H9 (cell line): Measurements from ENCODE around the gene TMEM185B. TPM values are rescaled to one million over a fixed set of nuclear protein-coding genes. Genes with fewer than 3 reads are reported as not detected.

ENCODE experiments used
- DNase-seq: peaks from one replicate; pipeline ENCODE4 v3.0.0-alpha.2; 2017
- H2AFZ ChIP-seq: one replicate; pipeline ENCODE4 v1.6.1; 2013; ENCODE audit warnings: mild to moderate bottlenecking, low read length, control low read depth, moderate library complexity
- H2AK5ac ChIP-seq: 2 replicates; pipeline ENCODE4 v1.6.1; 2013; ENCODE audit warnings: low read length, control low read depth, mixed read lengths; ENCODE audit not compliant: insufficient read length
- H2BK120ac ChIP-seq: one replicate; pipeline ENCODE4 v1.6.1; 2013; ENCODE audit warnings: low read depth, mild to moderate bottlenecking, low read length, control low read depth, inconsistent platforms; ENCODE audit not compliant: poor library complexity, severe bottlenecking
- H2BK12ac ChIP-seq: 2 replicates; pipeline ENCODE4 v1.6.1; 2013; ENCODE audit warnings: low read length, control low read depth, mixed read lengths, low read depth; ENCODE audit not compliant: insufficient read length
- H2BK15ac ChIP-seq: 2 replicates; pipeline ENCODE4 v1.6.1; 2013; ENCODE audit warnings: low read depth, low read length, control low read depth
- H2BK20ac ChIP-seq: one replicate; pipeline ENCODE4 v1.6.1; 2013; ENCODE audit warnings: low read depth, mild to moderate bottlenecking, low read length, control low read depth, inconsistent platforms; ENCODE audit not compliant: poor library complexity, severe bottlenecking
- H2BK5ac ChIP-seq: 2 replicates; pipeline ENCODE4 v1.6.1; 2013; ENCODE audit warnings: low read length, control low read depth, mixed read lengths; ENCODE audit not compliant: insufficient read length
- H3K14ac ChIP-seq: 2 replicates; pipeline ENCODE4 v1.6.1; 2013; ENCODE audit warnings: low read length, control low read depth; ENCODE audit not compliant: insufficient read depth
- H3K18ac ChIP-seq: 2 replicates; pipeline ENCODE4 v1.6.1; 2013; ENCODE audit warnings: low read depth, mild to moderate bottlenecking, mixed read lengths, low read length, control low read depth; ENCODE audit not compliant: insufficient read length
- H3K23ac ChIP-seq: 2 replicates; pipeline ENCODE4 v1.6.1; 2013; ENCODE audit warnings: low read length, control low read depth, mixed read lengths, low read depth; ENCODE audit not compliant: insufficient read length
- H3K23me2 ChIP-seq: 2 replicates; pipeline ENCODE4 v1.6.1; 2013; ENCODE audit warnings: low read depth, mild to moderate bottlenecking, mixed read lengths, low read length, control low read depth; ENCODE audit not compliant: insufficient read length, poor library complexity, severe bottlenecking
- H3K27ac ChIP-seq: 2 replicates; pipeline ENCODE4 v1.5.1; 2013; ENCODE audit warnings: low read length, control low read depth, mixed read lengths, low read depth; ENCODE audit not compliant: insufficient read length
- H3K27me3 ChIP-seq: 2 replicates; pipeline ENCODE4 v1.6.1; 2013; ENCODE audit warnings: low read length, control low read depth, inconsistent platforms; ENCODE audit not compliant: insufficient read depth
- H3K4ac ChIP-seq: 2 replicates; pipeline ENCODE4 v1.6.1; 2013; ENCODE audit warnings: low read depth, mild to moderate bottlenecking, control low read depth, inconsistent platforms, low read length, moderate library complexity
- H3K4me1 ChIP-seq: 2 replicates; pipeline ENCODE4 v1.6.1; 2013; ENCODE audit warnings: low read length, control low read depth, inconsistent platforms; ENCODE audit not compliant: insufficient read depth
- H3K4me2 ChIP-seq: 2 replicates; pipeline ENCODE4 v1.6.1; 2013; ENCODE audit warnings: low read length, control low read depth, mixed read lengths; ENCODE audit not compliant: insufficient read length, insufficient read depth
- H3K56ac ChIP-seq: 2 replicates; pipeline ENCODE4 v1.6.1; 2013; ENCODE audit warnings: low read depth, mild to moderate bottlenecking, mixed read lengths, low read length, control low read depth; ENCODE audit not compliant: insufficient read length
- H3K79me1 ChIP-seq: 2 replicates; pipeline ENCODE4 v1.6.1; 2013; ENCODE audit warnings: low read depth, mild to moderate bottlenecking, moderate library complexity, low read length, control low read depth, inconsistent platforms; ENCODE audit not compliant: insufficient read depth, poor library complexity, severe bottlenecking
- H3K79me2 ChIP-seq: 2 replicates; pipeline ENCODE4 v1.6.1; 2013; ENCODE audit warnings: low read length, control low read depth, inconsistent platforms; ENCODE audit not compliant: insufficient read depth
- H3K9ac ChIP-seq: 2 replicates; pipeline ENCODE4 v1.6.1; 2013; ENCODE audit warnings: low read length, control low read depth, mixed read lengths; ENCODE audit not compliant: insufficient read length; ENCODE audit errors: extremely low read depth
- H3K9me3 ChIP-seq: one replicate; pipeline ENCODE4 v1.6.1; 2013; ENCODE audit warnings: low read depth, low read length, inconsistent platforms; ENCODE audit not compliant: control insufficient read depth
- H3T11ph ChIP-seq: one replicate; pipeline ENCODE4 v1.6.1; 2013; ENCODE audit warnings: mild to moderate bottlenecking, low read length, control low read depth, inconsistent platforms
- H4K20me1 ChIP-seq: one replicate; pipeline ENCODE4 v1.6.1; 2013; ENCODE audit not compliant: control insufficient read depth, insufficient read length, insufficient read depth
- H4K5ac ChIP-seq: 2 replicates; pipeline ENCODE4 v1.6.1; 2013; ENCODE audit warnings: low read depth, mild to moderate bottlenecking, mixed read lengths, low read length, control low read depth; ENCODE audit not compliant: insufficient read length
- H4K8ac ChIP-seq: replicated peaks from 2 replicates; pipeline ENCODE4 v1.6.1; 2013; ENCODE audit warnings: low read length, control low read depth, mixed read lengths, low read depth; ENCODE audit not compliant: insufficient read length
- H4K91ac ChIP-seq: 2 replicates; pipeline ENCODE4 v1.6.1; 2013; ENCODE audit warnings: low read depth, mild to moderate bottlenecking, moderate library complexity, mixed read lengths, low read length, control low read depth; ENCODE audit not compliant: insufficient read length
- H3K27ac Mint-ChIP-seq, 3 experiments: 2 replicates in 2 of 3; 3 replicates in 1 of 3; pipeline ENCODE4 v1.8.0; 2020 to 2021; ENCODE audit warnings: mixed read lengths in 3 of 3, mild to moderate bottlenecking in 1 of 3, moderate library complexity in 1 of 3
- H3K27me3 Mint-ChIP-seq: 2 replicates; pipeline ENCODE4 v1.8.0; 2021; ENCODE audit warnings: low read depth, mild to moderate bottlenecking, moderate library complexity, mixed read lengths
- H3K36me3 Mint-ChIP-seq, 3 experiments: 2 replicates in 2 of 3; 3 replicates in 1 of 3; pipeline ENCODE4 v1.8.0; 2020 to 2021; ENCODE audit warnings: low read depth in 3 of 3, mixed read lengths in 3 of 3; ENCODE audit not compliant: insufficient read depth in 1 of 3
- H3K4me1 Mint-ChIP-seq, 2 experiments: 2 replicates each; pipeline ENCODE4 v1.8.0; 2020; ENCODE audit warnings: mixed read lengths in 2 of 2
- H3K4me3 Mint-ChIP-seq, 2 experiments: 2 replicates in 1 of 2; 3 replicates in 1 of 2; pipeline ENCODE4 v1.8.0; 2020 to 2021; ENCODE audit warnings: mild to moderate bottlenecking in 2 of 2, mixed read lengths in 2 of 2, moderate library complexity in 1 of 2
- H3K9me3 Mint-ChIP-seq, 2 experiments: 2 replicates in 1 of 2; 3 replicates in 1 of 2; pipeline ENCODE4 v1.8.0; 2020; ENCODE audit warnings: mild to moderate bottlenecking in 2 of 2, mixed read lengths in 2 of 2, moderate library complexity in 1 of 2
- CTCF ChIP-seq: fragments of 200-600 bp; sonication (generic); conservative IDR thresholded peaks from 3 replicates; pipeline ENCODE4 v1.8.0; 2021; ENCODE audit warnings: antibody characterized with exemption, mild to moderate bottlenecking
- WGBS: extraction: QIAGEN DNeasy Blood & Tissue Kit; methylation state at CpG from one replicate; pipeline ENCODE4 v1.1.7; 2013; ENCODE audit warnings: missing lambda C conversion rate, low lambda C conversion rate, mixed read lengths; ENCODE audit not compliant: insufficient read length; ENCODE audit errors: extremely low coverage; 5-methylcytosine and 5-hydroxymethylcytosine counted together
- total RNA-seq: library from RNA; stranded (reverse); gene quantifications from 2 replicates; pipeline ENCODE4 v1.2.1, GENCODE V29; 2021

TMEM185B gene
- total RNA-seq, 1 experiment from 2014 or later = 29.0 TPM

- H3K23ac ChIP-seq = no peak overlapping the region
- peaks cover 12% of the 10 kb centered on the region for H3K23me2 ChIP-seq
- no peaks in the 10 kb centered on the region for H3K79me2 ChIP-seq
- no peak overlapping the region for H2AFZ ChIP-seq
- no CpG with 5 or more reads among the region's 9 CpGs for WGBS
- H4K91ac ChIP-seq = no peak overlapping the region
- H3K18ac ChIP-seq = no peak overlapping the region
- H3K4me1 ChIP-seq = no peaks in the 10 kb centered on the region
- no peak overlapping the region; a peak in 1 of 5 replicates for H3K4me3 Mint-ChIP-seq
- H3K4me2 ChIP-seq = no peak overlapping the region
- no peak for TF ChIP-seq CTCF
- H2AK5ac ChIP-seq = no peak overlapping the region
- H3K27me3 ChIP-seq = peaks cover 11% of the 10 kb centered on the region; the same call in 1 of the 2 replicates
- no peak overlapping the region for H2BK120ac ChIP-seq
- no peak overlapping the region for H4K5ac ChIP-seq
- H3K9ac ChIP-seq = no peak overlapping the region
- peaks cover 27% of the 10 kb centered on the region for H3K27me3 Mint-ChIP-seq
- no peak overlapping the region for H2BK5ac ChIP-seq
- H4K20me1 ChIP-seq = no peaks in the 10 kb centered on the region
- no peak overlapping the region for H3K14ac ChIP-seq
- peaks cover 6 to 15% of the 10 kb centered on the region in 2 experiments for H3K9me3 Mint-ChIP-seq
- H3K36me3 Mint-ChIP-seq = peaks cover 9 to 15% (median 11%) of the 10 kb centered on the region in 3 experiments
- no peak overlapping the region for H2BK12ac ChIP-seq
- H4K8ac ChIP-seq = no peak overlapping the region
- H3K4ac ChIP-seq = no peak overlapping the region
- no peak overlapping the region for H3T11ph ChIP-seq
- no peaks in the 10 kb centered on the region for H3K9me3 ChIP-seq
- no peaks in the 10 kb centered on the region for H3K79me1 ChIP-seq
- H3K27ac ChIP-seq = no peak overlapping the region
- no peak overlapping the region for H2BK15ac ChIP-seq
- H3K56ac ChIP-seq = no peak overlapping the region
- DNase-seq = no peak
- peaks cover 31% of the 10 kb centered on the region in 2 experiments for H3K4me1 Mint-ChIP-seq
- H3K27ac Mint-ChIP-seq = no peak overlapping the region
- H2BK20ac ChIP-seq = no peak overlapping the region
These were observed 32.9 kb upstream of the TMEM185B start for GRCh38 chr2:120255986-120256650.
